ENCODE data around the gene MYO1A.

GRCh38 chr12:57086493-57087009 lies 36.6 kb upstream of the MYO1A start:
- TF ChIP-seq CTCF (IDR thresholded peaks at IDR 0.05; ENCODE audit: low read length) (peak; percentile 53), EZH2 (optimal IDR thresholded peaks at IDR 0.05; ENCODE audit: low read depth, low read length) (no peak)

Measured in MM.1S (cell line).